HepG2 (cell line): Measurements from ENCODE around the gene CLEC16A. TPM values are rescaled to one million over a fixed set of nuclear protein-coding genes. Genes with fewer than 3 reads are reported as not detected.

ENCODE experiments used
- CBX1 ChIP-seq: IDR thresholded peaks from one replicate; pipeline ENCODE4 v1.6.1; 2016; ENCODE audit warnings: antibody characterized with exemption, low read depth
- CEBPB ChIP-seq: IDR thresholded peaks from 2 replicates; pipeline ENCODE4 v1.6.1; 2011; ENCODE audit warnings: low read depth, low read length, improper control_type of control experiment, borderline replicate concordance
- HDAC1 ChIP-seq: sonication (generic); formaldehyde crosslinking; IDR thresholded peaks from 2 replicates; pipeline ENCODE4 v1.5.1; 2020; ENCODE audit warnings: mild to moderate bottlenecking, missing genetic modification reagents
- KMT2B ChIP-seq: IDR thresholded peaks from 2 replicates; pipeline ENCODE4 v1.6.1; 2016; ENCODE audit warnings: missing genetic modification reagents, missing compliant biosample characterization
- PAXIP1 ChIP-seq: sonication (generic); formaldehyde crosslinking; conservative IDR thresholded peaks from 2 replicates; pipeline ENCODE4 v1.4.0; 2020; ENCODE audit warnings: mild to moderate bottlenecking, missing genetic modification reagents, moderate library complexity
- SP1 ChIP-seq, 2 experiments: fragments of 450-650 bp in 1 of 2; sonication (generic) in 1 of 2; formaldehyde crosslinking in 1 of 2; IDR thresholded peaks; 2 replicates each; pipeline versions ENCODE4 v1.4.0 to v1.6.1; 2016 to 2020; ENCODE audit warnings: missing genetic modification reagents in 1 of 2
- SRY ChIP-seq: sonication (generic); formaldehyde crosslinking; IDR thresholded peaks from 2 replicates; pipeline ENCODE4 v1.8.0; 2022; ENCODE audit warnings: mild to moderate bottlenecking, missing genetic modification reagents
- ZNF441 ChIP-seq: sonication (generic); formaldehyde crosslinking; IDR thresholded peaks from 2 replicates; pipeline ENCODE4 v1.7.0; 2021; ENCODE audit warnings: missing genetic modification reagents, borderline replicate concordance
- ZXDC ChIP-seq: sonication (generic); formaldehyde crosslinking; IDR thresholded peaks from 2 replicates; pipeline ENCODE4 v1.5.0; 2020; ENCODE audit warnings: mild to moderate bottlenecking, missing genetic modification reagents
- polyA plus RNA-seq, 8 experiments: library from polyadenylated mRNA; depleted of rRNA in 3 of 8; stranded (reverse) in 7 of 8; unstranded in 1 of 8; fragments of >200 nt; fragmentation: Illumina TruSeq in 4 of 8; extraction: Trizol in 4 of 8; gene quantifications; 2 replicates each; pipeline versions ENCODE4 v1.2.1 to v1.2.3, GENCODE V29; 2011 to 2016; ENCODE audit warnings: low read depth in 4 of 8, missing spikeins in 1 of 8, mixed read lengths in 1 of 8; ENCODE audit not compliant: insufficient read depth in 1 of 8
- total RNA-seq, 5 experiments: library from RNA; depleted of rRNA; stranded (reverse); fragments of >200 nt; fragmentation: Illumina TruSeq; extraction: Trizol; gene quantifications; 2 replicates each; pipeline ENCODE4 v1.2.3, GENCODE V29; 2016; ENCODE audit warnings: low read depth in 1 of 5
- TF ChIP-seq, protein P1 (sequence below): sonication (generic); formaldehyde crosslinking; IDR thresholded peaks from 2 replicates; pipeline ENCODE4 v1.8.1; 2023; ENCODE audit warnings: mild to moderate bottlenecking, moderate library complexity, missing genetic modification reagents
- TF ChIP-seq, protein P2 (sequence below): sonication (generic); formaldehyde crosslinking; IDR thresholded peaks from 2 replicates; pipeline ENCODE4 v1.5.1; 2020; ENCODE audit warnings: missing genetic modification reagents, mild to moderate bottlenecking, borderline replicate concordance
- TF ChIP-seq, protein P3 (sequence below): sonication (generic); formaldehyde crosslinking; IDR thresholded peaks from 2 replicates; pipeline ENCODE4 v1.4.0; 2020; ENCODE audit warnings: mild to moderate bottlenecking, missing genetic modification reagents
- TF ChIP-seq, protein P4 (sequence below): IDR thresholded peaks from 2 replicates; pipeline ENCODE4 v1.6.1; 2016; ENCODE audit warnings: missing compliant biosample characterization, missing genetic modification reagents, borderline replicate concordance

The CLEC16A gene
- total and polyA plus RNA-seq, 2 of the 13 experiments (the other 11 are each of a cell fraction or from before 2014, with no cell fraction given) = 8.5 to 10.3 TPM

DNA sequence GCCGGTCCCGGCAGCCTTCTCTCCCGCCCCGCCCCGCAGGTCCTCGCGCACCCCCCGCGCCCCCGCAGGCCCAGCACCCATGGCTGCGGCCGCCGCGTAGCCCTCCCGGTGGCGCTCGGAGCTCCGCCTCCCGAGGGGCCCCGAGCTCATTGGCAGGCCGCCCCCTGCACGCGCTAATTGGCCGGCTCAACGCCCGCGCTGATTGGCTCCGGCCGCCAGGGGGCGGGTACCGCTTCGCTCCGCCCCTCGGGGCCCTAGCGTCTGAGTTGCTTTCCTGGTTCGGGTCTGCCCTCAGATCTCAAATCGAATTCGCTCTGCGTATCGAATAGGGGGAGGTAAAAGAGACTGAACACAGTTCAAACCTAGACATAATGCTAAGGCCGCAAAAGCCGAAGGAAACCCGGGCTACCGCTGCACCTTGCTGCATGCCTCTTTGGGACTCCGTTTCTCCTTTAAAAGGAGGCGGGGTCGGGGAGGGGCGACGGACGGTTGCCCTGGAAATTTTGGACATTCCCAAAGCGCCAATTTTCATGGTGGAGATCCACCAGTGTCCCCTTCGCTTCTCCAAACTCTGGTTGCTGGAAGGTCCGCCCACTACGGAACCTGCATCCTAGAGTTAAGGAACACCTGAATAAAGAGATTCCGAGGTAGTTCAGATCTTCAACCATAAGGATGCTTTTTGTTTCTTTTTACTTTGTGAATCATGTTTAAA lies 1.9 kb upstream of the CLEC16A start, which contains the start of gene DEXI (continued):
- TF ChIP-seq PAXIP1 (CRISPR knock-in tag) (peak; percentile 65), SRY (CRISPR knock-in tag) (peak; percentile 34; the same call in 1 of the 2 replicates), CEBPB (no peak), CBX1 (peak; percentile 12), ZXDC (CRISPR knock-in tag) (no peak), ZNF441 (peak; percentile 51; the same call in 1 of the 2 replicates), SP1 (IDR thresholded peaks at IDR 0.05) (no peak), SP1 (CRISPR knock-in tag; IDR thresholded peaks at IDR 0.05) (peak; percentile 97), HDAC1 (CRISPR knock-in tag) (peak; percentile 73; the same call in 1 of the 2 replicates), KMT2B (CRISPR knock-in tag) (peak; percentile 37)
- TF ChIP-seq, protein P1, sequence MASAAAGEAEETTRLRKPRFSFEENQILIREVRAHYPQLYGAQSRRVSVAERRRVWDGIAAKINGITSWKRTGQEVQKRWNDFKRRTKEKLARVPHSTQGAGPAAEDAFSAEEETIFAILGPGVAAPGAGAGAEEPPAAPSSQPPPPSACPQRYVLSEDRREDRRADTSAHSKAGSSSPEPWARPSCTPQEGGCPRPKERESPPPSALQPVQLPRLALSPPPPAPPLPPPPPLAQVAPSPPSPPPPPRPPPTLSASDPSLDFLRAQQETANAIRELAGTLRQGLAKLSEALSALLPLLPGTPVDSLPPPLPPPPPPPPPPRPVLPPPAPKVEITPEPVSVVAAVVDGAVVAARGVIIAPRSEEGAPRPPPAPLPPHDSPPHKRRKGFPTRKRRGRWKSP = peak; percentile 86; the same call in 1 of the 2 replicates
- TF ChIP-seq, protein P2, sequence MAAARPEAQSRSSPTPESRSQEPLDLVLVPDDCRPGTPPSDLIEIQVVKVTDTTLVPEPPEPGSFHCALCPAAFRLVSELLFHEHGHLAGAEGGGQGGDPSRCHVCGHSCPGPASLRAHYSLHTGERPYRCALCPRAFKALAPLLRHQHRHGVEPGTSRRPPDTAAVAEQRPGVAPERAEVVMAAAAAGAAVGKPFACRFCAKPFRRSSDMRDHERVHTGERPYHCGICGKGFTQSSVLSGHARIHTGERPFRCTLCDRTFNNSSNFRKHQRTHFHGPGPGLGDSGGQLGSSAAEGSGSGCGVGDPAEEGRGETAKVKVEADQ (CRISPR knock-in tag) = no peak
- TF ChIP-seq, protein P3, sequence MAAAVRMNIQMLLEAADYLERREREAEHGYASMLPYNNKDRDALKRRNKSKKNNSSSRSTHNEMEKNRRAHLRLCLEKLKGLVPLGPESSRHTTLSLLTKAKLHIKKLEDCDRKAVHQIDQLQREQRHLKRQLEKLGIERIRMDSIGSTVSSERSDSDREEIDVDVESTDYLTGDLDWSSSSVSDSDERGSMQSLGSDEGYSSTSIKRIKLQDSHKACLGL = peak; percentile 4; the same call in 1 of the 2 replicates
- TF ChIP-seq, protein P4, sequence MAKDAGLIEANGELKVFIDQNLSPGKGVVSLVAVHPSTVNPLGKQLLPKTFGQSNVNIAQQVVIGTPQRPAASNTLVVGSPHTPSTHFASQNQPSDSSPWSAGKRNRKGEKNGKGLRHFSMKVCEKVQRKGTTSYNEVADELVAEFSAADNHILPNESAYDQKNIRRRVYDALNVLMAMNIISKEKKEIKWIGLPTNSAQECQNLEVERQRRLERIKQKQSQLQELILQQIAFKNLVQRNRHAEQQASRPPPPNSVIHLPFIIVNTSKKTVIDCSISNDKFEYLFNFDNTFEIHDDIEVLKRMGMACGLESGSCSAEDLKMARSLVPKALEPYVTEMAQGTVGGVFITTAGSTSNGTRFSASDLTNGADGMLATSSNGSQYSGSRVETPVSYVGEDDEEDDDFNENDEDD (CRISPR knock-in tag) = peak; percentile 72; the same call in 1 of the 2 replicates
